ENCODE measurements around the gene TAF11L5.
"Not testable (repeated sequence)": the region's sequence is repeated elsewhere in the genome, so short reads cannot be mapped to it uniquely, and the experiment has no call there.

DNA sequence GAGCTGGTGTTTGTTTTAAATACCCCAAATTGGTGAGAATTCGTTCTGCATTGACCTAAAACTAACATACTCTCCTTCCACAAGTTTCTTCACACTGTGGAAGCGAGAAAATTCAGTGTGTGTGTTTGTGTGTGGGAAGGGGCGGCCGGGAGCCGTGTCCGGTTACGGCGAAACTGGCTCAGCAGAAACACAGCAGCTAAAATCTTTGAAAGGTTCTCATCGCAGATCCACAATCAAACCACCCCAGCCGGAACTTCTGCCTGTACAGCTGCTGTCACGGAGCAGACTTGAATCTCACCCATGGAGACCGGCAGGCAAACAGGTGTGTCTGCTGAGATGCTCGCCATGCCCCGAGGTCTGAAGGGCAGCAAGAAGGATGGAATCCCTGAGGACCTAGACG, 7.0 kb upstream of the TAF11L5 start, which contains the start of gene TAF11L3:
- TF ChIP-seq MAZ (IDR thresholded peaks at IDR 0.05; ENCODE audit: borderline replicate concordance, low read depth, low read length); BHLHE40 (IDR thresholded peaks at IDR 0.05; ENCODE audit: low read depth, low read length); POLR2A (IDR thresholded peaks at IDR 0.05; ENCODE audit: low read depth, low read length): not testable (repeated sequence)

All from IMR-90 (cell line).